WTC11 (cell line): Measurements from ENCODE around the gene SAMM50. TPM values are rescaled to one million over a fixed set of nuclear protein-coding genes. Genes with fewer than 3 reads are reported as not detected.
"Not testable (repeated sequence)": the region's sequence is repeated elsewhere in the genome, so short reads cannot be mapped to it uniquely, and the experiment has no call there.

Experiments
- ATAC-seq: fragments of 200-7000 bp; cut with Tn5 transposase; 2 replicates; pipeline ENCODE4 v1.10.0; 2021; ENCODE audit warnings: mild to moderate bottlenecking, moderate library complexity
- CTCF ChIA-PET: fragments of 300-600 bp; sonication (Branson Sonifier 250); formaldehyde crosslinking; loops from one replicate; lab custom pipeline; 2021; ENCODE audit warnings: antibody characterized with exemption; lab: Charles Lee
- POLR2A ChIA-PET: fragments of 350-600 bp; sonication (Branson Sonifier 250); formaldehyde crosslinking; loops from one replicate; lab custom pipeline; 2021; ENCODE audit warnings: antibody characterized with exemption; lab: Charles Lee
- DNase-seq: peaks from one replicate; pipeline ENCODE4 v3.0.0; 2021; ENCODE audit warnings: low spot score
- H3K27ac Mint-ChIP-seq: 2 replicates; pipeline ENCODE4 v1.8.0; 2021; ENCODE audit warnings: mixed read lengths
- H3K27me3 Mint-ChIP-seq: 2 replicates; pipeline ENCODE4 v1.8.0; 2021; ENCODE audit warnings: low read depth, mild to moderate bottlenecking, moderate library complexity, mixed read lengths
- H3K36me3 Mint-ChIP-seq: 2 replicates; pipeline ENCODE4 v1.8.0; 2021; ENCODE audit warnings: mixed read lengths
- H3K4me1 Mint-ChIP-seq: 2 replicates; pipeline ENCODE4 v1.8.0; 2022; ENCODE audit warnings: mixed read lengths
- H3K4me3 Mint-ChIP-seq: 2 replicates; pipeline ENCODE4 v1.8.0; 2021; ENCODE audit warnings: mild to moderate bottlenecking, moderate library complexity, mixed read lengths
- H3K9me3 Mint-ChIP-seq: 2 replicates; pipeline ENCODE4 v1.8.0; 2021; ENCODE audit warnings: mixed read lengths
- ESRRA ChIP-seq: sonication (generic); formaldehyde crosslinking; IDR thresholded peaks from 2 replicates; pipeline ENCODE4 v1.8.1; 2022; ENCODE audit warnings: mild to moderate bottlenecking, missing genetic modification reagents, borderline replicate concordance
- FOXK1 ChIP-seq: sonication (generic); formaldehyde crosslinking; IDR thresholded peaks from 2 replicates; pipeline ENCODE4 v1.8.0; 2022; ENCODE audit warnings: mild to moderate bottlenecking, moderate library complexity, missing genetic modification reagents
- GRHL2 ChIP-seq: fragments of 250-450 bp; sonication (Bioruptor Pico); IDR thresholded peaks from 2 replicates; pipeline ENCODE4 v1.8.0; 2022; ENCODE audit warnings: mild to moderate bottlenecking, moderate library complexity; ENCODE audit not compliant: insufficient replicate concordance, severe bottlenecking
- NFYB ChIP-seq: sonication (generic); formaldehyde crosslinking; conservative IDR thresholded peaks from 2 replicates; pipeline ENCODE4 v1.8.0; 2022; ENCODE audit warnings: low read depth, missing genetic modification reagents
- PRDM15 ChIP-seq: sonication (generic); formaldehyde crosslinking; IDR thresholded peaks from 2 replicates; pipeline ENCODE4 v1.8.0; 2022; ENCODE audit warnings: missing genetic modification reagents
- STAT6 ChIP-seq: sonication (generic); formaldehyde crosslinking; conservative IDR thresholded peaks from 2 replicates; pipeline ENCODE4 v1.8.1; 2023; ENCODE audit warnings: mild to moderate bottlenecking, low read depth, missing genetic modification reagents, moderate library complexity
- TEAD1 ChIP-seq: sonication (generic); formaldehyde crosslinking; IDR thresholded peaks from 2 replicates; pipeline ENCODE4 v1.8.0; 2022; ENCODE audit warnings: mild to moderate bottlenecking, missing genetic modification reagents
- ZNF317 ChIP-seq: sonication (generic); formaldehyde crosslinking; IDR thresholded peaks from 2 replicates; pipeline ENCODE4 v1.8.1; 2023; ENCODE audit warnings: low read depth, mild to moderate bottlenecking, moderate library complexity, missing genetic modification reagents, borderline replicate concordance
- ZNF416 ChIP-seq: fragments of 250-450 bp; sonication (Bioruptor Pico); IDR thresholded peaks from 2 replicates; pipeline ENCODE4 v1.9.0; 2021; ENCODE audit warnings: mild to moderate bottlenecking, inconsistent platforms
- ZNF512 ChIP-seq: sonication (generic); formaldehyde crosslinking; IDR thresholded peaks from 2 replicates; pipeline ENCODE4 v1.8.1; 2022; ENCODE audit warnings: missing genetic modification reagents, borderline replicate concordance
- total RNA-seq: library from RNA; stranded (reverse); gene quantifications from 3 replicates; pipeline ENCODE4 v1.2.3, GENCODE V29; 2021
- TF ChIP-seq, protein P1 (sequence below): sonication (generic); formaldehyde crosslinking; IDR thresholded peaks from 2 replicates; pipeline ENCODE4 v1.8.1; 2022; ENCODE audit warnings: mild to moderate bottlenecking, missing genetic modification reagents, moderate library complexity, borderline replicate concordance

Gene SAMM50
- total RNA-seq, 1 experiment from 2014 or later: 72.1 TPM

GRCh38 chr22:44012591-44012990, 57.3 kb downstream of the SAMM50 start:
- Mint-ChIP-seq H3K4me3 (no peak overlapping the region), H3K27ac (no peak overlapping the region), H3K9me3 (no peaks in the 10 kb centered on the region), H3K4me1 (no peaks in the 10 kb centered on the region; the same call in 1 of the 2 replicates), H3K36me3 (no peaks in the 10 kb centered on the region), H3K27me3 (no peaks in the 10 kb centered on the region)
- ChIA-PET CTCF (interaction anchor here (0.9 kb wide), 1 partner anchor 73 kb away, joined by 3 read pairs; no protein-coding TSS in a partner anchor), POLR2A (no interaction called here)
- no peak for TF ChIP-seq ESRRA (CRISPR knock-in tag)
- TF ChIP-seq NFYB (CRISPR knock-in tag): no peak
- no peak for ATAC-seq
- no peak for DNase-seq

- ATAC-seq (no peak), DNase-seq (no peak)
- Mint-ChIP-seq H3K27ac (no peak overlapping the region), H3K4me3 (no peak overlapping the region), H3K4me1 (no peaks in the 10 kb centered on the region; the same call in 1 of the 2 replicates), H3K9me3 (no peaks in the 10 kb centered on the region), H3K36me3 (no peaks in the 10 kb centered on the region), H3K27me3 (no peaks in the 10 kb centered on the region)
- CTCF ChIA-PET: interaction anchor here (1.1 kb wide), 1 partner anchor 355 kb away, joined by 3 read pairs; no protein-coding TSS in a partner anchor
- POLR2A ChIA-PET: no interaction called here
- TF ChIP-seq ZNF416 (CRISPR knock-in tag) (no peak), GRHL2 (CRISPR knock-in tag) (no peak), PRDM15 (CRISPR knock-in tag) (no peak), ZNF512 (CRISPR knock-in tag) (no peak), ZNF317 (no peak), STAT6 (CRISPR knock-in tag) (no peak), TEAD1 (CRISPR knock-in tag) (no peak), FOXK1 (CRISPR knock-in tag) (no peak)
- TF ChIP-seq, protein P1, sequence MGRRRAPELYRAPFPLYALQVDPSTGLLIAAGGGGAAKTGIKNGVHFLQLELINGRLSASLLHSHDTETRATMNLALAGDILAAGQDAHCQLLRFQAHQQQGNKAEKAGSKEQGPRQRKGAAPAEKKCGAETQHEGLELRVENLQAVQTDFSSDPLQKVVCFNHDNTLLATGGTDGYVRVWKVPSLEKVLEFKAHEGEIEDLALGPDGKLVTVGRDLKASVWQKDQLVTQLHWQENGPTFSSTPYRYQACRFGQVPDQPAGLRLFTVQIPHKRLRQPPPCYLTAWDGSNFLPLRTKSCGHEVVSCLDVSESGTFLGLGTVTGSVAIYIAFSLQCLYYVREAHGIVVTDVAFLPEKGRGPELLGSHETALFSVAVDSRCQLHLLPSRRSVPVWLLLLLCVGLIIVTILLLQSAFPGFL: no peak
- TF ChIP-seq, all 79 proteins: peak for 0
These were observed 59.0 kb downstream of the SAMM50 start for GRCh38 chr22:44014241-44014640.

GRCh38 chr22:44016586-44016985, 61.3 kb downstream of the SAMM50 start:
- ATAC-seq, H3K36me3 Mint-ChIP-seq, POLR2A ChIA-PET, H3K27me3 Mint-ChIP-seq, H3K4me3 Mint-ChIP-seq, H3K4me1 Mint-ChIP-seq, H3K9me3 Mint-ChIP-seq, DNase-seq, H3K27ac Mint-ChIP-seq: not testable (repeated sequence)
- CTCF ChIA-PET: interaction anchor here (1.4 to 1.8 kb wide), 3 partner anchors 10 to 69 kb away, joined by 6 to 7 read pairs (median 6); no protein-coding TSS in a partner anchor
